NCI-H524 (cell line): Measurements from ENCODE around the gene VCX2.
"Not testable (repeated sequence)": the region's sequence is repeated elsewhere in the genome, so short reads cannot be mapped to it uniquely, and the experiment has no call there.

Experiments
- DNase-seq, 2 experiments: peaks; one replicate each; lab custom pipeline; 2025; lab: John Stamatoyannopoulos, UW

VCX2 gene

GRCh38 chrX:8171169-8171568 lies at the start of gene VCX2:
VCX2 (minus strand) TSS chrX:8171267; CDS start chrX:8170643, 624 bp downstream.
- DNase-seq, result not testable (repeated sequence)

- DNase-seq, result peak; percentile 89 to 96
These were observed 33.9 kb upstream of the VCX2 start for GRCh38 chrX:8204943-8205342.

DNA sequence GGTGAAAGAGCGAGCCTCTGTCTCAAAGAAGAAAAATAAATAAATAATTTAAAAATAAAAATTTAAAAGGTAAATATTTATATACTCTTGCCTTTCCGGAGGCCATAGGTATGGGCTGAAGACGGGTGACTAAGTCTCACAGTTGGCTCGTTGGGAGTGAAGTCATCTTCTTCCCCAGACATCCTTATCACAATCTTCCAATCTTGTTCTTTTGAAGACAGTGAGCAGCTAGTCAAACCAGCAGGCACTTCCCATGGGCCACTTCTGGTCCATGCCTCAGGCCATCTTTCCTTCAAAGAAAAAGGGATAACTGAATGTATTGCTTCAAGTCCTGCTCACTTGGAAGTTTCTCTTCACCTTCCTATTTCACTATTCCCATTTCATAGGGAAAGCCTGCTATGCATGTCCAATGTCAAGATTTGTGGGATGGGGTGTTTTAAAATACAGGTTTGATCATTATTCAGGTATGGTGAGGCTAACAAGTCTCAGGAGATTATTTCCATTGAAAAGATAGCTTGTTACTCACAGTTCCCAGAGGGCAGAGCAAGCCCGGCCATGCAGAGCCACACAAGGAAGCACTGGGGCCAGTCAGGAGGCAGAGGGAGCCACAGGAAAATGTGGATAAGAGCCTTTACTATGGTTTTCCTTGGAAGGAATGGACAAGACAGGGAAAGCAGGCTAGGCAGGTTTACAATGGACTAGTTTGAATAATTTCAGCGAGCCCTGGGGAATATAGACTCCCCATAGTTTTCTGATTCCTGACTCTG lies 33.3 kb upstream of the VCX2 start:
- no peak for DNase-seq

- no peak for DNase-seq
These were observed 30.8 kb upstream of the VCX2 start for GRCh38 chrX:8201896-8202331.

- DNase-seq, result no peak
These were observed 25.7 kb upstream of the VCX2 start for GRCh38 chrX:8196776-8197175.

GRCh38 chrX:8194216-8194615 lies 23.1 kb upstream of the VCX2 start:
- no peak for DNase-seq

GRCh38 chrX:8192276-8192675 lies 21.2 kb upstream of the VCX2 start:
- no peak for DNase-seq

DNA sequence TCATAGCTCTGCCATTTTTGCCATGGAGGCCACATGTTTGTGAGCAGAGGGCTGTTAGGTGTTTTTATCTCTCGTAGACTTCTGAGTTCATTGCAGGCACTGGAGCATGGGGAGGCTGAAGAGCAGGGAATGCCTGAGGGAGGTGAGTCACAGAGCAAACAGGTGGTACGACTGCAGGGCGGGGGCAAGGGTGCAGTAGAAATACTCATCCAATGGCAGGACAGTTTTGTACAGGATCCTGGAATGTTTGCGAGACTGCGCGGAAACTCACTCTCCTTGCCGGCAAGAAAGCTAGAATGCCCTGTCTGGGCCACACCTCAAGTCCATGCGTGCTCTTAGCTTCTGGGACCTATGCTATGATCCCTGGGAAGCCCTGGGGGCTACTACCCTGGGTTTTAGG lies 20.0 kb upstream of the VCX2 start:
- no peak for DNase-seq

DNA sequence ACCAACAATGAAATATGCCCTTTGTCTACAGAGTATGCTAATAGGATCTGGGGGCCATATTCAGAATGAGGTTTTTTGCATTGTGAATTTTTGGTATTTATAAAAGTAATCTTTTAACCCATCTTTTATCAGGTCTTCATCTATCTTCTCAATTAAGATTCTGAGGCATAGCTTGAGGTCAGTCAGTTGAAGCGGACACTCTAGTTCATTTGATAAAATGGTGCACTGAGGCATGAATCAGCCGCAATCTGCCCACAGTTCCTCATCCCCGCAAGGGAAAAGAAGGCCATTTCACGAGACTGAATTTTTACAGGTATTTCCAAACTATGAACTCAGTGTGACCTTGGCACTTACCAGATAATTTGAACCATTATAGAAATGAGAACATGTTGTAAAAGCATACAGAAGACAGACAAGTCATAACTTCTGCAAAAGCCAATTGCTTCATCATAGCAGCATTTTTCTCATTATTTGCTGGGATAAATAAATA lies 19.3 kb upstream of the VCX2 start:
- DNase-seq, result no peak

- peak; percentile 86 to 92 for DNase-seq
These were observed 18.2 kb upstream of the VCX2 start for GRCh38 chrX:8189096-8189830.

DNA sequence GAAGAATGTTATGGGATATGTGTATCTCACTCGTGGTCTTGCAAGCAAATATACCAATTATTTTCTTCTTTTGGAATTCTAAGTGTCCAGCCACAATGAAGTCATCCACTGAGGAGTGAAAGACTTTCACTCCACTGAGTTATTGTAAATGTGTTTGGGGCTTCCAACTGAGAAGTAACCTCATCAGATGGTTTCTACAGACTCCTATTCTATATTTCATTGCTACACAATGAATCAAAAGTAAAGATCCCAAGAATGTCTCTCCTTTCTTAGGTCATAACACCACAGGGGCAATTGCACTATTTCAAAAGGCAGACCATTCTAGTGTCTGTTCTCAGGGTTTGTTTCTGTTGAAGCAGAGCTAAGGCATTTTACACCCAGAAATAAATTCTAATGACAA lies 12.3 kb upstream of the VCX2 start:
- no peak for DNase-seq

GRCh38 chrX:8179656-8180055 lies 8.6 kb upstream of the VCX2 start:
- peak; percentile 5 to 43 for DNase-seq

- not testable (repeated sequence) for DNase-seq
These were observed 17.1 kb downstream of the VCX2 start for GRCh38 chrX:8154011-8154410.

DNA sequence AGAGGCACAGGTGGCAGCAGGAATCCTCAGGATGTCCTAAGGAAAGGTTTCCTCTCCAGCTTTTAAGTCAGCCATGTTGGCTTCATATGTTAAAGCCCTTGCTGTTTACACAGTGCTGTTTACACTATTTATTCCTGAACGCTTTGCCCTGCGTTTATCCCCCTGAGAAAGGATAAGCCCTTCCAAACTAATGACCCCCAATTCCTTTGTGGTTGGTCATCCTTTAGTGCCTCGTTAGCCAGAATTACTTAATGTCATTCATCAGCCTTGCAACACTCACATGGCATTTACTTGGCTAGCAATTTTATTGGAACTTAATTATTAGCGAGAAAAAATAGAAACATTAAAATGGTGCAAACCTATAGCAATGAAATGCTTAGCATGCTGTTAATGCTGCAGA lies 23.8 kb downstream of the VCX2 start:
- no peak for DNase-seq

DNA sequence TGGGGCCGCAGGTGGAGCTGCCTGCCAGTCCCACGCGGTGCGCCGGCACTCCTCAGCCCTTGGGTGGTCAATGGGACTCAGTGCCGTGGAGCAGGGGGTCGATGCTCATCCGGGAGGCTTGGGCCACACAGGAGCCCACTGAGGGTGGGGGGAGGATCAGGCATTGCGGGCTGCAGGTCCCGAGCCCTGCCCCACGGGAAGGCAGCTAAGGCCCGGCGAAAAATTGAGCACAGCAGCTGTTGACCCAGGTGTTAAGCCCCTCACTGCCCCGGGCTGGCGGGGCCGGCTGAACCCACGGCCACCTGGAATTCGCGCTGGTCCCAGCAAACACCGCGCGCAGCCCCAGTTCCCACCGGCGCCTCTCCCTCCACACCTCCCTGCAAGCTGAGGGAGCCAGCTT lies 26.1 kb downstream of the VCX2 start:
- DNase-seq, result no peak

- DNase-seq, result no peak
These were observed 29.2 kb downstream of the VCX2 start for GRCh38 chrX:8141896-8142295.

- no peak for DNase-seq
These were observed 29.9 kb downstream of the VCX2 start for GRCh38 chrX:8140986-8141744.

- no peak for DNase-seq
These were observed 31.4 kb downstream of the VCX2 start for GRCh38 chrX:8139716-8140115.

DNA sequence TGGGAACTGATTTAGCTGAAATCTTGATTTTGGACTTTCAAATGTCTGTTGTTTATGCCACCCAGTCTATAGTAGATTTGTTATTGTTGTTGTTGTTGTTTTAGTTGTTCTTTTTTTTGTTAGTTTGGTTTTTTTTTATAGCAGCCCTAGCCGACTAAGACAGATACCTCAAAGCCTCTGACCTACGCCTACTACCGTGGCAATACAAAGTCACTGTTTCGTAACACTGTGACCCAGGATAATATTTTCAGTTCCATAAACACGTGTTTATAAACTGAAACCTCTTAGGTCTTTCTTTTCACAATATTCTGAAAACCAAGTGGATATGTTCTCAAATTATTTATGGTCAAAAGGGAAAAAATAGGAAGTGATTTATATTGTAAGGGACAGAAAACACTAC lies 32.8 kb downstream of the VCX2 start:
- DNase-seq, result no peak

- no peak for DNase-seq
These were observed 44.4 kb downstream of the VCX2 start for GRCh38 chrX:8126648-8127047.

- no peak for DNase-seq
These were observed 45.0 kb downstream of the VCX2 start for GRCh38 chrX:8126092-8126491.

DNA sequence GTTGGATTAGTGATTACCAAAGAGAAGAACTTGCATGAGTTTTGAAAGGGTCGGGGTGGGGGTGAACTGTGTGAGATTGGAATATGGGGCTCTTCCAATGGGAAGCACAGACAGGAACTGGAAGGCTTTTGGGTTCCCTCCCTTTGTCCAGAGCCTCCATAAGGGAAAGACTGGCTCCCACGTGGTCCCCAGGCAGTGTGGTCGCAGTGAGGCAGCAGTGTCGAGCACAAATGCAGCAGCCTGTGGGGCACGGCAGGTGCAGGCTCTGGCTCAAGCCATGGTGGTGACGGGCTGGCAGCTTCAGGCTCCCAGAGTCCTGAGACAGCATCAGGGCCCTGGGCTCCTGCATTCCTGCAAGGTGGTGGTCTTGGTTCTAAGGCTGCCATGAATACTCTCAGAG lies 45.5 kb downstream of the VCX2 start:
- no peak for DNase-seq

- no peak for DNase-seq
These were observed 48.5 kb downstream of the VCX2 start for GRCh38 chrX:8122538-8122937.
